GM10847 (cell line): ENCODE results near the gene MCC.

Experiments used
- POLR2A ChIP-seq: IDR thresholded peaks from 2 replicates; pipeline ENCODE4 v1.6.1; 2011; ENCODE audit not compliant: insufficient read length; ENCODE audit errors: extremely low read depth

Gene MCC

DNA sequence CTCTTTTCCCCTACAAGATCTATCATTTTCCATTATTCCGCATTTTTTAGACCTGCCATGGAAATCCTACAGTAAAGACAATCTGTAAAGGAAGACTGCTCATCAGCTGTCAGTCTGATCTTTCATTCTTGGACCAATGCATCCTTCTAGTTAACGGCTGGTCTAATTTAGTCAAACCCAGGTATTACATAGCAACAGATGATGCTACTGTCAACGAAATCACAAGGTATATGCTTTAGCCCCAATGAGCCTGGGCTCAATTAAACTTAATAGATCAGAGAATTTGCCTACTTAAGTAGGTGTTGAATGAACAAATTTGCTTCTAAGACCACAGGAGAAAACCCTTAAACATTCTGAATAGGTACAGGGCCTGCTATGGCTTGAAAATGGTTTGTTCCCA, 260.5 kb downstream of the MCC start:
- TF ChIP-seq POLR2A, result no peak

DNA sequence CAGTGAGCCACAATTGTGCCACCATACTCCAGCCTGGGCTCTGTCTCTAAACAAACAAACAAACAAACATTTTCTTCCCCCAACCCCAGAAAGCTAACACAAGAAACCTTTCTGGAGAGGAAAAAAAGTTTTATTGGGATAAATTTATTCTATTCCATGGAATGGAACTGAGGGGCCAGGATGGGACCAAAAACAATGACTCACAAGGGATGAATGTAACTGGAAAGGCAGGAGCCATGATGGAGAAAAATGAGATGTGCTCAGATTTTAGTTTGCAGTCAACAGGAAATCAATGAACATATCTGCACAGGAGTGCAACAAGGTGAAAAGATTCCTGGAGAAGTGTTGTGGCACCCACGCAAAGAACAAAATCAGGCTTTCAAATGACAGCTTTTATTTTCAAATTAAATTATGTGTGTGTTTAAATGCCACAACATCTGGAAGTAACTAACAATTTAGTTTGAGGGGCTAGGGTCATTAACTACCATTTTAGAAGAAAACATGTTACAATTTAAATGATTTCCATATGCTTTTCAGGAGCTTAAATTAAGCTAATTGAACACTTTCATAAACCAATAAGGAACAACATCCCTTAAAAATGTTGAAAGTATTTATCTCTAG, 262.0 kb downstream of the MCC start:
- no peak for TF ChIP-seq POLR2A

DNA sequence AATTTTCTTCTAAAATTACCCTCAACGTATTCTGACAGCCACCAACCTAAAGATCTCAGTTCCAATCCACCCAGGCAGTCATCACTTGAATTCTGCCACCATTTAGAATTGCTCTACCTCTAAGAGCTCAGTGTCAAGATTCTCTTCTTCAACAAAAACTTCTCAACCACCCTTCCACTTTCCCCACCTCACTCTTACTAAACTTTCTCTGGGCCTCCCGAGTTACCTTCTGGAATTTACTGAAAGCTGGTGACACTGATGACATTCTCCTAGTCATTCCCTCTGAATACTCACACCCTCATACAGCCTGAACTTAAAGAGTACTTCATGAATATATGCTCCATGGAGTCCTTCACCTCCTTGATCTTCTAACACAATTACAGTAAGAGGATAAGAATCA, 263.0 kb downstream of the MCC start:
- no peak for TF ChIP-seq POLR2A

DNA sequence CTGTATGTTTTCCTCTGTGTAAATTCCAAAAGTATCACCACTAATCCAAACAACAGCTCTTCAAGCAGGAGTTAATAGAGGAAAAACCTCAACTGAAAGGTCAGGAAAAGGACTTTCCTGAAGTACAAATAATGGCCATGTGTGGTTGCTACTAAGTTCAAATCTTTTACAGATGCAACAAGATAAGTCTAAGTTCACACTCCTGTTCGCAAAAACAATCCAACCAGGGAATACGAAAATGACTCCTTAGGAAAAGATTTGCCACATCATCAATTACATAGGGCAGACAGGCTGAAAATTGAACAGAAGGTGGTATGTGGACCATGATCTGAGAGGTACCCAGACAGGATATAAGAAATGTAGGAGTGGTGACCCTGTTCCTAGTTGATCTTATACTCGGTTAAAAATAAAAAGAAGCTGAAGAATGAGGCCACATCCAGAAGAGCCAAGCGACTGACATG, 263.6 kb downstream of the MCC start:
- TF ChIP-seq POLR2A, result no peak

DNA sequence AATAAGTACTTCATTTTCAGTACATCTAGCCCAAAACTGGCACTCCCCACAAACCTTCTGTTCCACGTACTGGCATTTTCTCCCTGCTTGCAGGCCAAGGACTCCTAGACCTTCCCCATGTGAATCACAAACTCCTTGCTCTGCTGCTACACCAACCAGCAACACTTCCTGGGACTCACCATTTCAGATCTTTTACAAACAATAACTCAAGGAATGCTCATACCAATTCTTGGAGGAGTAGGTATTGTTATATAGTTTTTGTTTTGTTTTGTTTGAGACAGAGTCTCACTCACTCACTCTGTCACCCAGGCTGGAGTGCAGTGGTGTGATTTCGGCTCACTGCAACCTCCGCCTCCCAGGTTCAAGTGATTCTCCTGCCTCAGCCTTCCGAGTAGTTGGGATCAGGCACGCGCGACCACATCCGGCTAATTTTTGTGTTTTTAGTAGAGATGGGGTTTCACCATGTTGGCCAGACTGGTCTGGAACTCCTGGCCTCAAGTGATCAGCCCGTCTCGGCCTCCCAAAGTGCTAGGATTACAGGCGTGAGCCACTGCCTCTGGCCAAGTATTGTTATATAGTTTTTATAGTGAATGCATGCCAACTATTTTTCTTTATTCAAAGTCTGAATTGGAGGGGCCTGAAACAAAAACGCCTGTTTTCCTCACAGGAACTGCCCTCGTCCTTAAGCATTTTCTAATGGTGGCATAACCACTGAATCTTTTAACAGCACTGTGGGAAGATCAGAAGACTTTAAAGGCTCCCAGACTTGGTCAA, 264.2 kb downstream of the MCC start:
- no peak for TF ChIP-seq POLR2A

DNA sequence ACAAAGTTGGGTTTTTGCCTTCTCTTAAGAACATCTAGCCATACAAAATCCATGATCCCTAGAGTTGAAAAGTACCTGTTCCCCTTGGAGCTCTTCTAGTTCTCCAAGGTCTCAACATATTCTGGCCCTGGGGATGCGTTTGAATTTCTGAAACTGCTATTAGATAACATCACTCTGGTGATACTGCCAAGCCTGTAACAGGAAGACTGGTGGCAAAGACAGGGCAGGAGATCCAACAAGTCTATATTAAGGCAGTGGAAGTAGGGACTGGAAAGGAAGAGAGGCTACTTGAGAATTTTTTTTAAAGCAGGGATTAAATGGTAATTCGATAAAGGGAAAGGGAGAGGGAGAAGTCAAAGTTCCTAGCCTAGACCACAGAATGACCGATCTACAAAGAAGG, 264.9 kb downstream of the MCC start:
- TF ChIP-seq POLR2A, result no peak

DNA sequence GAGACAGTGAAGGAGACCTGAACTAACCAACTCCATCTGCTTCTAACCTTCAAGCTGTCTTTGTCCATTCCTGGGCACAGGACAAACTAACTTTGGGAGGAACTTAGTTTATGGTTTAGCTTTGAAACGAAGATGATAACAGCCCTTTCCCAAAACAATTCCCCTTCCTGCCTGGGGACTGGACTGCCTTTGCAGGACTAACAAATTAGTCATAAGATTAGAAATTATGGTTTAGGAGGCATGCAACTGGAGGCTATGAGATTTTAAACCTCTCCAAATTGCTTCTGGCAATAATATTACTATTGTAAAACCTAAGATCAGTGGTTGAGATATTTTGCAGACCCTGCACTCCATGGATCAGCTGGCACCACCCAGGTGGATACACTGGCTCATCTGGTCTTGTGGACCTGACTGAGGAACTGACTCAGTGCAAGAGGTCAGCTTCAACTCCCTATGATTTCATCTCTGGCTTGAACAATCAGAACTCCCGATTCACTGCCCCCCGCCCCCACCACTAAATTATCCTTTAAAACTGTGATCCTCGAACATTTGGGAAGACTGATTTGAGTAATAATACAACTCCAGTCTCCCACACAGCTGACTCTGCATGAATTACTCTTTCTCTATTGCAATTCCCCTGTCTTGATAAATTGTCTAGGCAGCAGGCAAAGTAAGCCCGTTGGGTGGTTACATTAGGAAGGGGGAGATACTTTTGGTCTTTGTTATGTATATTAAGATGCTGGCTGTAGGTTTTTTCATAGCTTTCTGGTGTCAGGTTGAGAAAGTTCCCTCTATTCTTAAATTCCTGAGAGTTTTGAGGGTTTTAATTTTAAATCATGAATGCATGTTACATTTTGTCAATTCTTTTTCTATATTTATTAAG, 266.7 kb downstream of the MCC start:
- TF ChIP-seq POLR2A, result no peak

DNA sequence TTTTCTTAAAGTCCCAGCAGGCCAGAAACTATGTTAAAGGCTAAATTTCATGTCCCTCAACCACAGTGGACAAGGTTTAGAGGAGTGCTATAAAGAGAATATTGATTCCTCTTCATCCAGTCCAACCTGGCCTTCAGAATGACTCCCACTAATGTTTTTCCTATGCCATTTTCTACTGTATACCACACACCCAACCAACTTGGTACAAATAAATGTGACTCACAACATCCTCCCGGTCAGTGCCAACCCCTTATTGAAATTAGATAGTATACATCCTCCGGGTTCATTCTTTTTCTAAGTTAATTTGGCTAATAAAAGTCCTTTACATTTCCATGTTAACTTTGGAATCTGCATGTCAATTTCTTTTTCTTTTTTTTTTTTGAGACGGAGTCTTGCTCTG, 268.6 kb downstream of the MCC start:
- TF ChIP-seq POLR2A, result no peak

DNA sequence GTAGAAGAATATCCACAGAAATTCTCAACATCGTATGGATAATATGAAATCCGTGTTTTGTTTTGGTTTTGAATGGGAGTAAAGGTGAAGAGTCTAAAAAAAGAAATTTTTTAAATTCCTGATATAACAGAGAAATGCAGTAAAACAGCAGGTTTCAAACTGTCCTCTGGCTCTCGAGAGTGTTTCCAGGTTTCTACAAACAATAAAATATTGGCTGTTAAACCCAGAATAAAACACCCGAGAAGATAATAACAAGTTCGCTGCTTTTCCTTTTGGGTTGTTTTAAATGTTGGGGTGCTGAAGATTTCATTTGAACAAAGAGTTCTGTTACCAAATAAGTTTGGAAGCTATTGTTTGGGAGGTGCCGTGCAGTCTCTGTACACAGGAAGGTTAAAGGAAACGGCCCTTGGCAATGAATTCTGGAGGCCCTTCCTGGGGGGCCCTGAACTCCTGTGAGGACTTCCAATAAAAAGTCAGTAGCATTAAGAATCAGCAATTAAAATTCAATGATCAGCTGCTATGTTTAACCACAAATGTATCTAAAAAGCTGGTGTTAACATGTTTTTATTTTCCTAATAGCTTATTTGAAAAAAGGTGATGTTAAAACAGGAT, 269.2 kb downstream of the MCC start:
- TF ChIP-seq POLR2A, result no peak

DNA sequence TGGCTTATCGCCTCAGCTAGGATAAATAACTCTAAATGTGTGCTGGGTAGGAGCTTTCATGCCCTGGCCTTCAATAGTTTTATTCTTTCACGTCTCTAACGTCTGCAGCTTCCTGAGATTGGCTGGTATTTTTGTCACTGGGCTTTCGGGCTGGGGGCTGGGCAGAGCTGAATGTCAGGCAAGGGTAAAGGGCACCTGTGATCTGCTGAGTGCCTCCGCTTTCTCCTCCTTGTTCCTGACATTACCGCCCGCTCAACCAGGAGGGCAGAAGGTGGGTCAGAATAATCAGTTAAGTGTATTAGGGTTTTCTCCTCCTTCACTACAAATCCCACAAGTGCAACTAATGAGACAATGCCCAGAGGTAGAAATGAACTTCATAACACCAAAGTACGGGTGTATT, 270.1 kb downstream of the MCC start:
- no peak for TF ChIP-seq POLR2A

DNA sequence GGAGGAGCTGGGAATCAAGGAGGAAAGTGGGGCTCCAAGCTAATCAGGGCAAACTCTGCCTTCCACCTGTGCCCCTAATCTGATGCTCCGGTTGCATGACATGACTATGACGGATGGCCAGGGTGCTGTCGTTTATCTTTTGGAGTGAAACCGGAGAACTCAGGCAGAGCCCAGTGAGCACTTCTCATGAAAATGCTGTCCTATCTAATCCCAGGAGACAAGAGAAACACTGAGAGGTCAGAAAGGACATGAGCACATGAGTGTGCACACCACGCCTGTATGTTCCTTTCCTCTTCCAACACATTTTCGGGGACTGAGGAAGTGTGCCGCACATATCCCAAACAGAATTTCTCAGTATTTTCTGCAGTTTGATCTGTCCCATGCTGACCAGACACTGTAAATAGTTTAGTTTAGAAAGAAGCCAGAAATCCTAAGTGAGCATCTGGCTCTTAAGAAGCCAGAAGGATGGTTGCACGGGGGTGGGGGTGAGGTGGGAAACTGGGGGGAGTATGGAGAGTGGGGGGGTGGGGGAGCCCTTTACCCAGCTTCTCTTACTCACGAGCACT, 270.6 kb downstream of the MCC start:
- no peak for TF ChIP-seq POLR2A

DNA sequence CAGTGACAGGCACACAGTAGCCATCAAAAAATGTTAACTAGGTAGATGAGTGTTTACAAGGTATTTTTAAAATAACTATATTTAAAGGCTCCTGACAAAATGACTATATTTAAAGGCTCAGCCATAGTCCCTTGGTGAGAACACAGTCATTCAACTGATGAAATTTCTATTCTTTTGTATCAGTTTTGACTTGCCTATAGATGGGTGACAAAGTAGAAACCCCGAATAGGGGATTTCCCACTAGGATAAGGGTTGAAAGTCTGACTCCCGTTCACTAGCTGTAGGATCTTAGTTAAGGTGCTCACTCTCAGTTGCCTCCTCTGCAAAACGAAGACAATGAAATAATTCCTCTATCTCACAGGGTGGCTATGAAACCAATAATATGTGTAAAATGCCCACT, 271.7 kb downstream of the MCC start:
- TF ChIP-seq POLR2A, result no peak

DNA sequence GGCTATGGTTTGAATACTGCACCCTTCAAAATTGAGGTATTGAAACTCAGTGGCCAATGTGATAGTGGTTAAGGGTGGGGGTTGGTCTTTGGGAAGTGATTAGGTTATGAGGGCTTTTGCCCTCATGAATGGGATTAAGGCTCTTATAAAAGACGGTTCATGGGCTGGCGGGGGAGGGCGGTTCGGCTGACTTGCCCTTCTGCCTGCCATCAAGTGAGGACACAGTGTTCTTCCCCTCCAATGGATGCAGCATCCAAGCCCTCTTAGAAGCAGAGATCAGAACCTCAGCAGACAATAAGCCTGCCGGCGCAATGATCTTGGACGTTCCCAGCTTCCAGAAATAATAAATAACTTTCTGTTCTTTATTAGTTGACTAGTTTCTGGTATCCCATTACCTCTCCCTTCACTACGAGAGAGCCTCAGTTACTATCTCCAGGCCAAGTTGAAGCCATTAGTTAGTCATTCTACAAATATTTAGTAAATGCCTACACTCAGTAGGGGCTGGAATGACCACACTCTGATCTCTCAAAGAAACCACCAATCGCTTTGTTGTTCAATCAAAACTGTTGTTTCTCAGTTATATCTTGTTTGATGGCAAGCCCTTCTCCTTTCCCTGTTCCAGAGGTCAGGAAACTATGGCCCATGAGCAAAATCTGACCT, 272.7 kb downstream of the MCC start:
- TF ChIP-seq POLR2A, result no peak

DNA sequence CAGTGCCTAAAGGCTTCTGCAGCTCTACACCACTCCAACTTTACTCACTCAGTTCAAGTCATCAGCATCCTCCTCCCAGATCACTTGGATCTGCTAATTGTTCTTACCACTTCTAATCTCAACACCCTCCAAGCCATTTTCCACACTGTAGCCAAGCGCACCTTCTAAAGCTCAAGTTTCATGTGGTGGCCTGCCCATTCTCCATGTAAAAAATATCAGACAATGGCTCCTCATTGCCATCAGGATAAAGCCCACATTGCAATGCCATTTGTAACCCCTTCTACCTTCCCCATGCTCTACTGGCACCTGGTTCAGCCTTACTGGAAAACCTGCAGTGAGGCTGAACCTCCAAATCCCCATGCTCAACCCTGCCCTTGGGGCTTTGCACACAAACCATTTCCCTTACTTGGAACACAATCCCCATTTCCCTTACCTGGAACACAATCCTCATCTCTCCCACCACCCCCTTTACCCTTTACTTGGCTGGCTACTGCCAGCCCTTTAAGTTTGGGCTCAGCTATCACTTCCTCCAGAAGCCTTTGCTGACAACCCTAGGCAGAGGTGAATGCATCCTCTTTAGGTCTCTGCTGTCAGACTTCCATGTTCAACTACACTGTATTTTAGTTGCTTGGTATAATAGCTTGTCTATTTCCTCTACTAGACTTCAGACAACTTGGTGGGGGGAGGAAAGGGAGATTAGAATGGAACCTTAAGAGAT, 273.5 kb downstream of the MCC start:
- TF ChIP-seq POLR2A, result no peak
